K562 (cell line): ENCODE results near the gene SMAD3. TPM values are rescaled to one million over a fixed set of nuclear protein-coding genes. Genes with fewer than 3 reads are reported as not detected.

Experiments
- ARID2 ChIP-seq: fragments of 450-650 bp; IDR thresholded peaks from 2 replicates; pipeline ENCODE4 v1.6.1; 2017; ENCODE audit warnings: antibody characterized with exemption, mild to moderate bottlenecking
- CXXC5 ChIP-seq: fragments of 250-450 bp; sonication (Bioruptor Pico); IDR thresholded peaks from 2 replicates; pipeline ENCODE4 v1.8.0; 2022; ENCODE audit warnings: inconsistent platforms, mild to moderate bottlenecking, moderate library complexity
- E2F6 ChIP-seq, 2 experiments: IDR thresholded peaks; 2 replicates each; pipeline ENCODE4 v1.6.1; 2011; ENCODE audit warnings: borderline replicate concordance in 1 of 2, control low read depth in 1 of 2, low read depth in 1 of 2, low read length in 1 of 2, mild to moderate bottlenecking in 1 of 2, mixed read lengths in 1 of 2, moderate library complexity in 1 of 2; ENCODE audit not compliant: insufficient read depth in 1 of 2, insufficient read length in 1 of 2, poor library complexity in 1 of 2, severe bottlenecking in 1 of 2; ENCODE audit errors: extremely low read depth in 1 of 2
- MCM2 ChIP-seq: fragments of 450-650 bp; IDR thresholded peaks from 2 replicates; pipeline ENCODE4 v1.6.1; 2017; ENCODE audit warnings: low read depth, mild to moderate bottlenecking
- NCOA1 ChIP-seq: fragments of 450-650 bp; IDR thresholded peaks from 2 replicates; pipeline ENCODE4 v1.6.1; 2016; ENCODE audit warnings: low read depth
- NR2C1 ChIP-seq, 2 experiments: fragments of 450-650 bp; IDR thresholded peaks; 2 replicates each; pipeline ENCODE4 v1.6.1; 2017; ENCODE audit warnings: mild to moderate bottlenecking in 2 of 2, antibody characterized with exemption in 1 of 2, inconsistent platforms in 1 of 2, missing compliant biosample characterization in 1 of 2, missing genetic modification characterization in 1 of 2
- RBFOX2 ChIP-seq: fragments of 200-400 bp; formaldehyde crosslinking; IDR thresholded peaks from 2 replicates; pipeline ENCODE4 v1.6.1; 2017; ENCODE audit warnings: low read depth, mild to moderate bottlenecking, low read length, moderate library complexity
- SP1 ChIP-seq: sonication (generic); formaldehyde crosslinking; IDR thresholded peaks from 2 replicates; pipeline ENCODE4 v1.8.1; 2022; ENCODE audit warnings: mild to moderate bottlenecking, missing genetic modification reagents
- TEAD1 ChIP-seq, 2 experiments: fragments of 450-650 bp in 1 of 2; sonication (generic) in 1 of 2; formaldehyde crosslinking; IDR thresholded peaks; 2 replicates each; pipeline versions ENCODE4 v1.4.0 to v1.8.0; 2020 to 2022; ENCODE audit warnings: mild to moderate bottlenecking in 2 of 2, missing genetic modification reagents in 1 of 2
- ZNF197 ChIP-seq: fragments of 200-800 bp; sonication (Bioruptor generic); IDR thresholded peaks from 2 replicates; pipeline ENCODE4 v1.6.1; 2016; ENCODE audit warnings: low read depth, missing genetic modification characterization, missing compliant biosample characterization
- ZNF668 ChIP-seq: fragments of 250-450 bp; sonication (Bioruptor Pico); IDR thresholded peaks from 2 replicates; pipeline ENCODE4 v1.8.0; 2022; ENCODE audit warnings: mild to moderate bottlenecking, inconsistent platforms
- polyA plus RNA-seq, 8 experiments: library from polyadenylated mRNA; depleted of rRNA in 4 of 8; stranded (reverse) in 5 of 8; unstranded in 3 of 8; fragments of >200 nt; fragmentation: Nextera tagmentation in 2 of 8; fragmentation: Illumina TruSeq in 1 of 8; extraction: Ambion mirVana in 2 of 8; extraction: Trizol in 1 of 8; gene quantifications; 2 replicates each; pipeline versions ENCODE4 v1.2.1 to v1.2.3, GENCODE V29; 2011 to 2014; ENCODE audit warnings: inconsistent platforms in 1 of 8, missing spikeins in 1 of 8
- total RNA-seq, 7 experiments: library from RNA; depleted of rRNA in 6 of 7; stranded (reverse); fragments of >200 nt in 6 of 7; fragmentation: Illumina TruSeq in 2 of 7; extraction: Trizol in 2 of 7; gene quantifications; 2 replicates each; pipeline versions ENCODE4 v1.2.1 to v1.2.3, GENCODE V29; 2011 to 2021; ENCODE audit warnings: low replicate concordance in 1 of 7
- TF ChIP-seq, protein P1 (sequence below): fragments of 450-650 bp; formaldehyde crosslinking; IDR thresholded peaks from 2 replicates; pipeline ENCODE4 v1.4.0; 2022; ENCODE audit warnings: missing genetic modification characterization

SMAD3 gene
- total and polyA plus RNA-seq, 9 of the 15 experiments (the other 6 are each of a cell fraction or from before 2014, with no cell fraction given) = 4.3 to 39.2 (median 11.1) TPM

DNA sequence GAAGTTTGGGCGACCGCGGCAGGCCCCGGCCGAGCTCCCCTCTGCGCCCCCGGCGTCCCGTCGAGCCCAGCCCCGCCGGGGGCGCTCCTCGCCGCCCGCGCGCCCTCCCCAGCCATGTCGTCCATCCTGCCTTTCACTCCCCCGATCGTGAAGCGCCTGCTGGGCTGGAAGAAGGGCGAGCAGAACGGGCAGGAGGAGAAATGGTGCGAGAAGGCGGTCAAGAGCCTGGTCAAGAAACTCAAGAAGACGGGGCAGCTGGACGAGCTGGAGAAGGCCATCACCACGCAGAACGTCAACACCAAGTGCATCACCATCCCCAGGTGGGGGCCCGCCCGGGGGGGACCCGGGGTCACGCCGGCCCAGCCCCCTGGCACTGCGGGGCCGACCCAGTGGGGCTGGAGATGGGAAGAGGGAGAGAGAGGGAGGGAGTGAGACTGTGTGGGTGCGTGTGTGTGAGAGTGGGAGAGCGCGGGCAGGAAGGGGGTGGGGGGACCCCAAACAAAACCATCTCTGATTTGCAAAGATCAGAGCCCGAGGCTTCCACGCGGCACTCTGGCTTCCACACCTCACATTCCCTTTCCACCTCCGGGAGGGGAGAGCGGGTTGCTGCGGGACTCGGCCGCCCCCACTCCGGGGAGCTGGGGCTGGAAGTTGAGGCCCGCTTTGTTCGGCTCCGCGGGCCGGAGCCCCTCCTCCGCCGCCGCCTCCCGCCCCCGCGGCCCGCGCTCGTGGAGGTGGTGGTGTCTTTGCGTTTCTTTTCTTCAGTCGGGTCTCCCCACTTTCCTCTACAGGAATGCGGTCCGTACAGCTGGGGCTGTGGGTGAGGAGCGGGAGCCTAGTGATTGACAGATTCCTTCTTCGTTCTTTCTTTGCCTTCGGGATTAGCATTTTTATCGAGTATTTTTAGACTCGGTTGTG lies 898 bp downstream of the SMAD3 start (continued):
- TF ChIP-seq RBFOX2 = peak; percentile 69
- TF ChIP-seq ARID2 = peak; percentile 20; the same call in 1 of the 2 replicates
- peak; percentile 37; the same call in 1 of the 2 replicates for TF ChIP-seq SP1
- no peak for TF ChIP-seq CXXC5
- 0 out of 2 replicates have a peak, but pooled peaks have one; percentile 11 for TF ChIP-seq NCOA1
- no peak for TF ChIP-seq ZNF197 (CRISPR knock-in tag)
- TF ChIP-seq, protein P1, sequence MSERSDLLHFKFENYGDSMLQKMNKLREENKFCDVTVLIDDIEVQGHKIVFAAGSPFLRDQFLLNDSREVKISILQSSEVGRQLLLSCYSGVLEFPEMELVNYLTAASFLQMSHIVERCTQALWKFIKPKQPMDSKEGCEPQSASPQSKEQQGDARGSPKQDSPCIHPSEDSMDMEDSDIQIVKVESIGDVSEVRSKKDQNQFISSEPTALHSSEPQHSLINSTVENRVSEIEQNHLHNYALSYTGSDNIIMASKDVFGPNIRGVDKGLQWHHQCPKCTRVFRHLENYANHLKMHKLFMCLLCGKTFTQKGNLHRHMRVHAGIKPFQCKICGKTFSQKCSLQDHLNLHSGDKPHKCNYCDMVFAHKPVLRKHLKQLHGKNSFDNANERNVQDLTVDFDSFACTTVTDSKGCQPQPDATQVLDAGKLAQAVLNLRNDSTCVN (CRISPR knock-in tag) = 0 out of 2 replicates have a peak, but pooled peaks have one; percentile 20
- no peak for TF ChIP-seq TEAD1 (CRISPR knock-in tag; IDR thresholded peaks at IDR 0.05)
- no peak for TF ChIP-seq MCM2
- TF ChIP-seq ZNF668 (CRISPR knock-in tag) = no peak
- TF ChIP-seq NR2C1 (IDR thresholded peaks at IDR 0.05) = no peak
- TF ChIP-seq NR2C1 (tag; IDR thresholded peaks at IDR 0.05) = no peak
- peak in 1 of 2 experiments; percentile 42 for TF ChIP-seq E2F6 (IDR thresholded peaks at IDR 0.05; ENCODE audit: borderline replicate concordance in 1 of 2, extremely low read depth in 1 of 2, insufficient read depth in 1 of 2, insufficient read length in 1 of 2, low read depth in 1 of 2, low read length in 1 of 2, poor library complexity in 1 of 2, severe bottlenecking in 1 of 2)
